ENCODE measurements around the gene PNPLA7. TPM values are rescaled to one million over a fixed set of nuclear protein-coding genes. Genes with fewer than 3 reads are reported as not detected.

PNPLA7 gene
- total RNA-seq, 2 experiments from 2014 or later, result 1.5 to 10.2 TPM

GRCh38 chr9:137421838-137422603 lies 128.2 kb downstream of the PNPLA7 start:
- CTCF ChIA-PET (ENCODE audit: unreplicated experiment), result no interaction called here

DNA sequence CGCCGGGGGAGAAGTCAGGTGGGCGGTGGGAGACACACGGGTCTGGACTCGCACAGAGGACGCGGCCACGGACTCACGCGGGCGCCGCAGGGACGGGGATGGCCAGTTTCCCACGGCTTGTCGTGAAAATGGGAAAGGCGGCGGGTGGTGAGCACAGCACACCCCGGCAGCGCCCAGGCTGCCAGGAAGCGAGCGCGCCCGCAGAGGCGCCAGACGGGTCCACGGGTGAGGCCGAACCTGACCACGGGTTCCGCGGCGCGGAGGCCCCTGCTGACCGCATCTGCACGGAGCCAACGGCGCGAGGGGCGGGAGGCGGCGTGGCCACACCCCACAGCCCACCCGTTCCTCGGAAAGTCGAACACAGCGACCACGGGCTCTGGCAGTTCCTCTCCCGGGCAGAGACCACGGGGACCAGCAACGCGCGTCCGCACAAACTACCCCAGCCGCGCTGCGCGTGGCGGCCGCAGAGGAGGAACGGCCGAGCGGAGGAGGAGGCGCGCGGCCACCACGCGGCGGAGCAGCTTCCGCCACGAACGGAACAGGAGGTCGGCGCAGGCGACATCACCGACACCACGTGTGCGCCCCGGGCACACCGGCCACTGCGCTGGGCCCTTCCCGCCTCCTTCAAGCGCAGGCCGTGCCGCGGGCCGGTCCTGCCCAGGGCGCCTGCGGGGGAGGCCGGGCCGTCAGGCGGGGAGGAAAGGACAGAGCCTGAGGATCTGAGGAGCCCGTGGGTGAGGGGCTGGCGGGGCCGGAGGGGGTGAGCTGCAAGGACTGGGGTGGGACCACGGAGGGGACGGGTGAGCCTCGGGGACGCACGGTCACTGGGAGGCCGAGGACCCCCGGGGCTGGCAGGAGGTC lies 132.8 kb downstream of the PNPLA7 start:
- ChIA-PET POLR2A (no interaction called here), CTCF (ENCODE audit: unreplicated experiment) (no interaction called here)
- H4K20me1 ChIP-seq (ENCODE audit: insufficient read depth, low read length), result no peaks in the 10 kb centered on the region
- peak overlapping the region; percentile 65 for H3K4me2 ChIP-seq (ENCODE audit: low read length)
- no peaks in the 10 kb centered on the region for H3K36me3 ChIP-seq (ENCODE audit: insufficient read depth, low read length)
- peak overlapping the region; percentile 66; the same call in 1 of the 2 replicates for H2AFZ ChIP-seq (ENCODE audit: low read length)
- H3K9me2 ChIP-seq (ENCODE audit: insufficient read depth, low read length), result no peaks in the 10 kb centered on the region
- no peak overlapping the region for H3K27ac ChIP-seq (ENCODE audit: low read depth, low read length, poor library complexity, severe bottlenecking)
- TF ChIP-seq, protein P1, sequence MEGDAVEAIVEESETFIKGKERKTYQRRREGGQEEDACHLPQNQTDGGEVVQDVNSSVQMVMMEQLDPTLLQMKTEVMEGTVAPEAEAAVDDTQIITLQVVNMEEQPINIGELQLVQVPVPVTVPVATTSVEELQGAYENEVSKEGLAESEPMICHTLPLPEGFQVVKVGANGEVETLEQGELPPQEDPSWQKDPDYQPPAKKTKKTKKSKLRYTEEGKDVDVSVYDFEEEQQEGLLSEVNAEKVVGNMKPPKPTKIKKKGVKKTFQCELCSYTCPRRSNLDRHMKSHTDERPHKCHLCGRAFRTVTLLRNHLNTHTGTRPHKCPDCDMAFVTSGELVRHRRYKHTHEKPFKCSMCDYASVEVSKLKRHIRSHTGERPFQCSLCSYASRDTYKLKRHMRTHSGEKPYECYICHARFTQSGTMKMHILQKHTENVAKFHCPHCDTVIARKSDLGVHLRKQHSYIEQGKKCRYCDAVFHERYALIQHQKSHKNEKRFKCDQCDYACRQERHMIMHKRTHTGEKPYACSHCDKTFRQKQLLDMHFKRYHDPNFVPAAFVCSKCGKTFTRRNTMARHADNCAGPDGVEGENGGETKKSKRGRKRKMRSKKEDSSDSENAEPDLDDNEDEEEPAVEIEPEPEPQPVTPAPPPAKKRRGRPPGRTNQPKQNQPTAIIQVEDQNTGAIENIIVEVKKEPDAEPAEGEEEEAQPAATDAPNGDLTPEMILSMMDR (conservative IDR thresholded peaks at IDR 0.05; ENCODE audit: low read length), result no peak
- TF ChIP-seq EZH2phosphoT487 (IDR thresholded peaks at IDR 0.05; ENCODE audit: borderline replicate concordance, low read depth, low read length), result no peak
- peaks cover 24% of the 10 kb centered on the region; the same call in 1 of the 2 replicates for H3K79me2 ChIP-seq (ENCODE audit: insufficient read depth, low read depth, low read length)
- peaks cover 30% of the 10 kb centered on the region for H3K4me1 ChIP-seq (ENCODE audit: insufficient read depth, low read length, poor library complexity, severe bottlenecking)
- intact Hi-C loops (cut with micrococcal nuclease; ENCODE audit: unreplicated experiment), result loop anchor here (10.0 kb wide), 1 partner anchor 93 kb away; no protein-coding TSS in a partner anchor
- BruUV-seq (replicated peaks), result no TSS peak
- H3K4me3 ChIP-seq (ENCODE audit: low read depth, low read length, poor library complexity, severe bottlenecking), result peak overlapping the region; percentile 66
- no peaks in the 10 kb centered on the region for H3K9me3 ChIP-seq (ENCODE audit: low read length)
- peak; percentile 58 for DNase-seq (ENCODE audit: low spot score)

More at GRCh38 chr9:137421838-137422603, 128.2 kb downstream of the PNPLA7 start:
- TF ChIP-seq EZH2phosphoT487 (IDR thresholded peaks at IDR 0.05; ENCODE audit: borderline replicate concordance, low read depth, low read length), result no peak
- TF ChIP-seq, protein P1 (conservative IDR thresholded peaks at IDR 0.05; ENCODE audit: low read length), result no peak
- Histone ChIP-seq H4K20me1 (ENCODE audit: insufficient read depth, low read length) (no peaks in the 10 kb centered on the region), H3K4me3 (ENCODE audit: low read depth, low read length, poor library complexity, severe bottlenecking) (peak overlapping the region; percentile 84), H3K9me2 (ENCODE audit: insufficient read depth, low read length) (no peaks in the 10 kb centered on the region), H3K4me2 (ENCODE audit: low read length) (peak overlapping the region; percentile 98), H3K4me1 (ENCODE audit: insufficient read depth, low read length, poor library complexity, severe bottlenecking) (peaks cover 21% of the 10 kb centered on the region), H3K79me2 (ENCODE audit: insufficient read depth, low read depth, low read length) (peaks cover 25% of the 10 kb centered on the region; the same call in 1 of the 2 replicates), H3K9me3 (ENCODE audit: low read length) (no peaks in the 10 kb centered on the region), H3K36me3 (ENCODE audit: insufficient read depth, low read length) (no peaks in the 10 kb centered on the region), H2AFZ (ENCODE audit: low read length) (peak overlapping the region; percentile 75), H3K27ac (ENCODE audit: low read depth, low read length, poor library complexity, severe bottlenecking) (peak overlapping the region; percentile 36)
- no peak for DNase-seq (ENCODE audit: low spot score)
- intact Hi-C loops (cut with micrococcal nuclease; ENCODE audit: unreplicated experiment), result no loop called here
- BruUV-seq (replicated peaks), result TSS peak; percentile 73
- POLR2A ChIA-PET, result interaction anchor here (0.6 to 1.1 kb wide), 3 partner anchors 10 to 120 kb away, joined by 3 read pairs; partner anchors contain the start of gene NRARP
